Measurements from ENCODE around the gene CMTM6.
"Not testable (repeated sequence)": the region's sequence is repeated elsewhere in the genome, so short reads cannot be mapped to it uniquely, and the experiment has no call there.

Gene CMTM6

GRCh38 chr3:32442766-32443165, 59.9 kb downstream of the CMTM6 start:
- no peak for DNase-seq

DNA sequence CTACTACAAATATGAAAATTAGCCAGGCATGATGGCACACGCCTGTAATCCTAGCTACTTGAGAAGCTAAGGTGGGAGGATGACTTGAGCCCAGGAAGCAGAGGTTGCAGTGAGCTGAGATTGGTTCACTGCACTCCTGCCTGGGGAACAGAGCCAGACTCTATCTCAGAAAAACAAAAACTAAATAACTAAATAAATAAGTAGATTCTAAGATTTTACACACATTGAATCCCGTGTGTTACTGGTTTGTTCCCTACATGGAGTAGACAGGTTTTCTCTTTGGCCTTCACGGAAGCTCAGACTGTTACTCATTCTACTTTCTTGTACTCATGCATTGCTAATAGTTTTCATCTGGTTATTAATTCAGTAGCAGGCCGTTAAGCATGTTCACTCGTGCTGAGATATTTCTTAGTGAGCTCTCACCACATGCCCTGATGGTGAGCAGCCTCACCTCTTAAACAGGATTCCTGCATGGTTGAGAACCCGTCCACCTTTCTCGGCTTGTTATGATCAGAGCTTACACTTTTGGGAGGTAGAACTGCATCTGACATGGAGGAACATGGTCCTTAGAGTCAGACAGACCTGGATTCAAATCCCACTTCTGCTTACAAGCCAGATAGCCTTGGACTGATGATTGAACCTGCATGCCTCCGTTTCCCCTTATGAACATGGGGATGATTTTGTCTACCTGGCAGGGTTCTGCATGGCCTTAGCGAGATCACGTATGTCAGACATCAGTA, 61.9 kb downstream of the CMTM6 start:
- no peak for DNase-seq

- not testable (repeated sequence) for DNase-seq
Measured at GRCh38 chr3:32439421-32439820, 63.2 kb downstream of the CMTM6 start.

GRCh38 chr3:32438596-32439344, 63.9 kb downstream of the CMTM6 start:
- no peak for DNase-seq

DNA sequence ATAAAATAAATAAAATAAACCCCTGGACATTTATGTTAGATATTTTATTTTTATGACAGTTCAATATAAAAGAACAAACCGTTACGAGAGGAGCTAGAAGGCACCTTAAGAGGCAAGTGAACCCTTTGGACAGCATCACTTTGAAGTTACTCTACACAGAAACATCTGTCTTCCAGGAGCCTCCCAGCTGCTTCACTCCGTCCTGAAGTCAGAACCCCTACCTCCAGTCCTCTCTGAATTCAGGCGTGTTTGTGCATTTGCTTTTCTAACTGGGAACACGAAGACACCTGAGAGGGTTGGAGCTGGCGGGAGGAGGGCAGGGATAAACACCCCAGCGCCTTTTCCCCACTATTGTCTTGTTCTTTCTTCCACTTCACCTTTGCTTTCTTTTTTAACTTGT, 64.8 kb downstream of the CMTM6 start:
- DNase-seq = no peak

- no peak for DNase-seq
Measured at GRCh38 chr3:32436816-32437189, 65.8 kb downstream of the CMTM6 start.

DNA sequence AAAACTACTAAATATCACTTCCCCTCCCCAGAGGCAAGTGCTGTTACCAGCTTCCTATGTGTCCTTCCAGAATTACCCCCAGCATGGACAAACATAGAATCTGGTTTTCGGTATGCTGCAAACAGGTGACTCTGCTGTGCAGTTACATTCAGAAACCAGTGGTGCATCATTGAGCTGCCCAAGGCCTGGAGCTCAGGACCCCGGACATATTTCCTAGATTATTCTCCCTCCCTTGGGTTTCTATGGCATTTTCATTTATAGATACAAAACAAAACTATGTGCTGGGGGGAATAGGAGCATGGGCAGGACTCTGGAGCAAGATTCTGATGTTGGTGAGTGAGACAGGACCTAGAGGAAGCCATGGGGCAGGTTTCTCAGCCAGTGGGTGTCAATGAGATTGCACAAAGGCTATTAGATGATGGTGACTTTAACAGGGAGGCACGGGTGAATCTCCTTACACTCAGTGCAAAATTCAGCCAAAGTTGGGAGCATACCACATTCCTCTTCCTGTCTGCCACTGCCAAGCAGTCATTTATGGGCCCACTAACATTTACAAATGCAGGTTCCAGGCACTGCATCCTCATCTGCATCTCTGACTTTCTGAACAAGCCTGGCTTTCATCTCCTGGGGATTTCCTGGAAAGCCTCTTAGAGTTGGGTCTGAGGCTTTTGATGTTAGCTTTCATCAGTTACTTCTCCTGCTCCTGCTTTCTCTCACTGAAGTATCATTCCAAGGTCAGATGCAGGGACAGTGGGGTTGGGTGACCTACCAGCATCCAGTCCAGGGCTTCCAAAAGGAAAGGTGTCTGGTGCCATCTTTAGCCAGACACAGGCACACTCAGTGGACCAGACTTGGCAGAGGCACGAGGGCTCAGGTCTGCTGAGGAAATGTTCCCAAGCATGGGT, 66.5 kb downstream of the CMTM6 start:
- no peak for DNase-seq

GRCh38 chr3:32434206-32434605, 68.4 kb downstream of the CMTM6 start:
- no peak for DNase-seq

GRCh38 chr3:32432711-32433530, 69.7 kb downstream of the CMTM6 start:
- DNase-seq = peak in 1 of 2 experiments; percentile 48

DNA sequence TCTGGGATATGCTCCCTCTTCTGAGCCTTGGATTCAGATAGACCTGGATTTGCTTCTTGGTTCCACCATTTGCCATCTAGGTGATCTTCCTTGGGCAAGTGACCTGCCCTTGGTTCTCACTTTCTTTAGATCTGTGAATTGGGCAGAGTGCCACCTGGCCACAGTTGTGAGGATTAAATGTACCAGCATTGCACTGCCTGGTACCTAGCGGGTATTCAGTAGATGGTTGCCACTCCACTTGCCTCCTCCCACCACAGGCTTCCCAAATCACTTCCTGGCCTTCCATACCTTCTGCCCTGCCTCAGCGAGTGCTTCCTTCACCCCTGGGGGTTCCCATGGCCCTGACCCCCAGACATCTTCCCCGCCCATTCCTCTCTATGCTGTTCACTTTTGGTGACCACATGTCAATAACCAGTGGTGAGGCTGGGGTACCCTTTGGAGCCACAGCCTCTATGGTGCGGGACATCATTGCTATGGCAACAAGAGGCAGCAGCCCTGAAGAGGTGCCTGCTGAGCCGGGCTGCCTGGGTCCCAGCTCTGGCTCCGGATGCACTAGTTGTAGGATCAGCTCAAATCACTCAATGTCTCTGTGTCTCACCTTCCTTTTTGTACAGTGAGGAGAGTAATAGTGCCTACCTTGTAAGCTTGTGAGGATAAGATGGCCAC, 70.5 kb downstream of the CMTM6 start:
- no peak for DNase-seq

DNA sequence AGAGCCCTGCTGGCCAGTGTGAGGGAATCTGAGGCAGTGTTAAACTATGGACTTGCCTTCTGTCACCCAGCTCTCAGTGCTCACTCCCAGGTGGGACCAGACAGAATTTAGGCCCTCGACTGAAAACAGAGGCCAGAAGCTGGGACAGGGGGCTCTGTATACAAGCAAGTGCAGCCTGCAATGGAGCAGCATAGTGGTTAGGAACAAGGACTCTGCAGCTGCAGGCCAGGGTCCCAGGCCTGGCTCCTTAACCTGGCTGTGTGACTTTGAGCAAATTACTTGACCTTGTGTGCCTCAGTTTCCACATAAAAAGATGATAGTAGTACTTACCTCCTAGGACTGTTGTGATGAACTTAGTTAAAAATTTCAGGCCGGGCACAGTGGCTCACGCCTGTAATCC, 71.2 kb downstream of the CMTM6 start:
- no peak for DNase-seq

Measured in activated CD4-positive, alpha-beta T cell treated with anti-CD3 and anti-CD28 coated beads, Interleukin-2, amount 50 U/mL, for 48 hours (primary cell).